SK-N-SH (cell line): ENCODE data around the gene DSC3. TPM values are rescaled to one million over a fixed set of nuclear protein-coding genes. Genes with fewer than 3 reads are reported as not detected.

Experiments used
- CTCF ChIA-PET: fragments of 300-600, 350-600 bp; formaldehyde crosslinking; extraction: SDS; loops from one replicate; lab custom pipeline; 2021; lab: Yijun Ruan, JAX
- POLR2A ChIA-PET: fragments of 350-600 bp; sonication (Branson Sonifier 250); formaldehyde crosslinking; extraction: SDS; loops from one replicate; lab custom pipeline; 2020; ENCODE audit warnings: antibody characterized with exemption, inconsistent platforms; lab: Yijun Ruan, JAX
- DNase-seq: peaks from one replicate; pipeline ENCODE4 v3.0.0; 2012
- H2AFZ ChIP-seq: fragments of 200-600 bp; sonication (generic); 2 replicates; pipeline ENCODE4 v1.8.1; 2016; ENCODE audit warnings: antibody characterized with exemption, mild to moderate bottlenecking, low read depth
- H3F3A ChIP-seq: fragments of 200-600 bp; sonication (generic); replicated peaks from 2 replicates; pipeline ENCODE3; 2016; ENCODE audit warnings: antibody characterized with exemption, mild to moderate bottlenecking; ENCODE audit not compliant: insufficient read depth
- H3K27ac ChIP-seq, 2 experiments: fragments of 200-500 bp in 1 of 2; fragments of 200-600 bp in 1 of 2; sonication (Bioruptor generic) in 1 of 2; sonication (generic), shearing (Covaris generic) in 1 of 2; 2 replicates each; pipeline versions ENCODE4 v1.5.1 to v1.6.1; 2014 to 2016; ENCODE audit warnings: low read depth in 2 of 2, inconsistent platforms in 1 of 2, low read length in 1 of 2, mild to moderate bottlenecking in 1 of 2, mixed read lengths in 1 of 2
- H3K27me3 ChIP-seq: fragments of 200-600 bp; sonication (generic), shearing (Covaris generic); 2 replicates; pipeline ENCODE4 v1.6.1; 2016; ENCODE audit warnings: mixed run types; ENCODE audit not compliant: insufficient read depth
- H3K36me3 ChIP-seq, 2 experiments: fragments of 200-500 bp in 1 of 2; fragments of 200-600 bp in 1 of 2; sonication (Bioruptor generic) in 1 of 2; sonication (generic) in 1 of 2; replicated peaks in 1 of 2; 2 replicates each; pipeline versions ENCODE3 to v1.5.1; 2014 to 2016; ENCODE audit warnings: low read length in 1 of 2, mild to moderate bottlenecking in 1 of 2; ENCODE audit not compliant: insufficient read depth in 2 of 2, control insufficient read depth in 1 of 2
- H3K4me1 ChIP-seq, 2 experiments: fragments of 200-500 bp in 1 of 2; fragments of 200-600 bp in 1 of 2; sonication (Bioruptor generic) in 1 of 2; sonication (generic), shearing (Covaris generic) in 1 of 2; 2 replicates each; pipeline versions ENCODE4 v1.5.1 to v1.6.1; 2014 to 2016; ENCODE audit warnings: low read depth in 1 of 2, low read length in 1 of 2, mixed run types in 1 of 2; ENCODE audit not compliant: insufficient read depth in 2 of 2, control insufficient read depth in 1 of 2
- H3K4me2 ChIP-seq: fragments of 200-600 bp; sonication (generic), shearing (Covaris generic); 2 replicates; pipeline ENCODE4 v1.6.1; 2017; ENCODE audit warnings: mixed run types
- H3K4me3 ChIP-seq, 2 experiments: fragments of 200-500 bp in 1 of 2; fragments of 200-600 bp in 1 of 2; sonication (Bioruptor generic) in 1 of 2; sonication (generic), shearing (Covaris generic) in 1 of 2; 2 replicates each; pipeline versions ENCODE4 v1.5.1 to v1.8.1; 2014 to 2016; ENCODE audit warnings: low read depth in 2 of 2, inconsistent platforms in 1 of 2, low read length in 1 of 2, mild to moderate bottlenecking in 1 of 2, mixed read lengths in 1 of 2, moderate library complexity in 1 of 2
- H3K79me2 ChIP-seq: fragments of 200-600 bp; sonication (generic); 2 replicates; pipeline ENCODE4 v1.8.1; 2017; ENCODE audit warnings: mild to moderate bottlenecking; ENCODE audit not compliant: insufficient read depth
- H3K9ac ChIP-seq: fragments of 200-600 bp; sonication (generic); 2 replicates; pipeline ENCODE4 v1.6.1; 2017; ENCODE audit warnings: mixed run types
- H3K9me2 ChIP-seq: fragments of 200-600 bp; sonication (generic); 2 replicates; pipeline ENCODE4 v1.6.1; 2017; ENCODE audit warnings: mixed run types
- H3K9me3 ChIP-seq: fragments of 200-600 bp; sonication (generic); 2 replicates; pipeline ENCODE4 v1.6.1; 2017; ENCODE audit warnings: mixed run types, mild to moderate bottlenecking, moderate library complexity
- H4K20me1 ChIP-seq: fragments of 200-600 bp; sonication (generic); 2 replicates; pipeline ENCODE4 v1.6.1; 2017; ENCODE audit warnings: mild to moderate bottlenecking, mixed run types; ENCODE audit not compliant: insufficient read depth
- CHD2 ChIP-seq: fragments of 150-350 bp; IDR thresholded peaks from 2 replicates; pipeline ENCODE4 v1.6.1; 2018; ENCODE audit warnings: low read length; ENCODE audit not compliant: partially characterized antibody
- CTCF ChIP-seq: fragments of 200-600 bp; sonication (generic); IDR thresholded peaks from 2 replicates; pipeline ENCODE4 v1.6.1; 2017; ENCODE audit warnings: antibody characterized with exemption, mild to moderate bottlenecking, moderate library complexity
- ELF1 ChIP-seq: IDR thresholded peaks from 2 replicates; pipeline ENCODE4 v1.4.0; 2012
- EZH2phosphoT487 ChIP-seq: fragments of 200-600 bp; sonication (generic); IDR thresholded peaks from 2 replicates; pipeline ENCODE4 v1.6.1; 2017; ENCODE audit warnings: low read depth, mixed run types, mild to moderate bottlenecking, antibody characterized with exemption, moderate library complexity, borderline replicate concordance
- FOSL2 ChIP-seq: IDR thresholded peaks from 2 replicates; pipeline ENCODE4 v1.4.0; 2012; ENCODE audit warnings: low read depth, mild to moderate bottlenecking, moderate library complexity, borderline replicate concordance
- FOXM1 ChIP-seq: IDR thresholded peaks from 2 replicates; pipeline ENCODE4 v1.4.0; 2012; ENCODE audit warnings: low read depth, mild to moderate bottlenecking
- GABPA ChIP-seq: IDR thresholded peaks from 2 replicates; pipeline ENCODE4 v1.4.0; 2012; ENCODE audit warnings: low read depth, mild to moderate bottlenecking
- GATA2 ChIP-seq: sonication (generic); formaldehyde crosslinking; IDR thresholded peaks from 2 replicates; pipeline ENCODE4 v1.5.0; 2020; ENCODE audit warnings: mild to moderate bottlenecking, missing genetic modification reagents
- MAX ChIP-seq: IDR thresholded peaks from 2 replicates; pipeline ENCODE4 v1.4.0; 2012; ENCODE audit warnings: low read depth
- NRF1 ChIP-seq: IDR thresholded peaks from 2 replicates; pipeline ENCODE4 v1.6.1; 2012; ENCODE audit warnings: low read depth, mild to moderate bottlenecking, low read length
- RAD21 ChIP-seq: IDR thresholded peaks from 2 replicates; pipeline ENCODE4 v1.6.1; 2012; ENCODE audit warnings: mild to moderate bottlenecking, low read length
- RCOR1 ChIP-seq: fragments of 150-350 bp; IDR thresholded peaks from 2 replicates; pipeline ENCODE4 v1.6.1; 2017; ENCODE audit warnings: antibody characterized with exemption, low read length
- REST ChIP-seq: IDR thresholded peaks from 2 replicates; pipeline ENCODE4 v1.6.1; 2012; ENCODE audit warnings: mild to moderate bottlenecking, low read depth, low read length, moderate library complexity
- RXRA ChIP-seq: IDR thresholded peaks from 2 replicates; pipeline ENCODE4 v1.4.0; 2012; ENCODE audit warnings: low read depth, mild to moderate bottlenecking, borderline replicate concordance
- TCF12 ChIP-seq: IDR thresholded peaks from 2 replicates; pipeline ENCODE4 v1.4.0; 2012
- TEAD4 ChIP-seq: IDR thresholded peaks from 2 replicates; pipeline ENCODE4 v1.4.0; 2012; ENCODE audit warnings: mild to moderate bottlenecking, borderline replicate concordance; ENCODE audit not compliant: insufficient read depth
- YY1 ChIP-seq: IDR thresholded peaks from 2 replicates; pipeline ENCODE4 v1.4.0; 2012; ENCODE audit warnings: low read depth, mild to moderate bottlenecking
- WGBS: methylation state at CpG from one replicate; pipeline ENCODE4 v1.1.6; 2017; ENCODE audit warnings: low lambda C conversion rate; 5-methylcytosine and 5-hydroxymethylcytosine counted together
- polyA plus RNA-seq, 3 experiments: library from polyadenylated mRNA; depleted of rRNA; stranded (reverse); fragments of >200 nt; gene quantifications; 2 replicates each; pipeline ENCODE4 v1.2.3, GENCODE V29; 2012

The DSC3 gene
- polyA plus RNA-seq, 1 of the 3 experiments (the other 2 are of a cell fraction), result not detected

DNA sequence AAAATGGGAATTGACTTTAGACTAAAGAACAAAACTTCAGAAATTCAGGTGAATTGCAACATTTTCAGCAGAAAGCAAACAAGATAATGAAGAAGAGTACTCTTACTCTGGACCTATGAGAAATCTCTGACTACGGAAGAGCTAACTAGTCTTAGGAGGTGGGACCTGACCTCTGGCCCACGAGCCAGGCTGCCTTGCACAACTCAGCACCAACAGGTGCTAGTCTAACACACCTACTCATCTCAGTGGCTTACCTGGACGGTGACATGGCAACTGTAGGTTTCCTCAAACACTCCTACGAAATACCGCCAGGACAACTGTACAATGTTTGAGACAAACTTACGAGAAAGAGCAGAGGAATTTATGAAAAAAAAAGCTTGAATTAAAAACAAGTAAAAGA lies 3.1 kb upstream of the DSC3 start:
- H3K9me2 ChIP-seq, result no peaks in the 10 kb centered on the region
- DNase-seq, result no peak
- ChIA-PET CTCF (no interaction called here), POLR2A (no interaction called here)
- H3K4me2 ChIP-seq, result no peak overlapping the region
- no peak overlapping the region for H3K4me3 ChIP-seq
- H3K79me2 ChIP-seq, result no peaks in the 10 kb centered on the region
- H3K36me3 ChIP-seq, result no peaks in the 10 kb centered on the region
- no peaks in the 10 kb centered on the region for H4K20me1 ChIP-seq
- H3K27me3 ChIP-seq, result peaks cover 32% of the 10 kb centered on the region
- H3K4me1 ChIP-seq, result no peaks in the 10 kb centered on the region
- H3K27ac ChIP-seq, result no peak overlapping the region
- no peaks in the 10 kb centered on the region for H3F3A ChIP-seq
- no peak overlapping the region for H2AFZ ChIP-seq
- no peaks in the 10 kb centered on the region for H3K9me3 ChIP-seq
- 25% methylated on average over 6 of the region's 6 CpGs for WGBS
- TF ChIP-seq FOXM1, result no peak
- TF ChIP-seq MAX, result no peak
- no peak for TF ChIP-seq NRF1
- no peak for TF ChIP-seq EZH2phosphoT487
- no peak for TF ChIP-seq GABPA
- no peak for TF ChIP-seq RXRA
- no peak for TF ChIP-seq RAD21
- TF ChIP-seq GATA2 (CRISPR knock-in tag), result no peak
- no peak for TF ChIP-seq RCOR1
- TF ChIP-seq, all 33 proteins: peak for 0
- no peak overlapping the region for H3K9ac ChIP-seq

GRCh38 chr18:31044926-31045325 lies 2.4 kb upstream of the DSC3 start:
- Histone ChIP-seq H3K4me1 (no peaks in the 10 kb centered on the region), H3F3A (no peaks in the 10 kb centered on the region), H3K4me3 (no peak overlapping the region), H3K9me2 (no peaks in the 10 kb centered on the region), H4K20me1 (no peaks in the 10 kb centered on the region), H3K79me2 (no peaks in the 10 kb centered on the region), H3K27ac (no peak overlapping the region), H3K4me2 (no peak overlapping the region), H3K36me3 (no peaks in the 10 kb centered on the region), H3K27me3 (peaks cover 35% of the 10 kb centered on the region), H3K9ac (no peak overlapping the region), H2AFZ (no peak overlapping the region), H3K9me3 (no peaks in the 10 kb centered on the region)
- DNase-seq, result no peak
- WGBS, result 35% methylated on average over 3 of the region's 3 CpGs
- POLR2A ChIA-PET, result no interaction called here
- CTCF ChIA-PET, result no interaction called here
- no peak for TF ChIP-seq CHD2
- no peak for TF ChIP-seq CTCF
- no peak for TF ChIP-seq FOSL2
- no peak for TF ChIP-seq ELF1
- no peak for TF ChIP-seq TEAD4
- no peak for TF ChIP-seq REST
- TF ChIP-seq TCF12, result no peak
- no peak for TF ChIP-seq YY1
